ENCODE results near the gene CC2D1A. TPM values are rescaled to one million over a fixed set of nuclear protein-coding genes. Genes with fewer than 3 reads are reported as not detected.

Gene CC2D1A
- polyA plus RNA-seq, 1 of the 3 experiments (the other 2 are of a cell fraction) = 24.2 TPM

- H3K79me2 ChIP-seq (ENCODE audit: insufficient read depth) = no peaks in the 10 kb centered on the region
- H3K4me3 ChIP-seq (ENCODE audit: low read depth in 2 of 2, low read length in 1 of 2) = no peak overlapping the region
- H3K27ac ChIP-seq (ENCODE audit: low read depth in 2 of 2, low read length in 1 of 2) = no peak overlapping the region
- no peaks in the 10 kb centered on the region for H3K36me3 ChIP-seq (replicated peaks in 1 of 2; ENCODE audit: control insufficient read depth in 1 of 2, insufficient read depth in 2 of 2, low read length in 1 of 2)
- H3F3A ChIP-seq (replicated peaks; ENCODE audit: insufficient read depth) = no peaks in the 10 kb centered on the region
- WGBS (ENCODE audit: low lambda C conversion rate) = 90% methylated on average over 10 of the region's 10 CpGs
- DNase-seq = peak; percentile 36
- H3K4me1 ChIP-seq (ENCODE audit: control insufficient read depth in 1 of 2, insufficient read depth in 2 of 2, low read depth in 1 of 2, low read length in 1 of 2) = peaks cover 7 to 23% of the 10 kb centered on the region in 2 experiments; a peak in 3 of 4 replicates
- no peaks in the 10 kb centered on the region for H4K20me1 ChIP-seq (ENCODE audit: insufficient read depth)
- TF ChIP-seq EZH2phosphoT487 (IDR thresholded peaks at IDR 0.05; ENCODE audit: borderline replicate concordance, low read depth) = no peak
- TF ChIP-seq SIN3A (IDR thresholded peaks at IDR 0.05; ENCODE audit: borderline replicate concordance, low read depth, low read length) = no peak
- TF ChIP-seq, protein P1, sequence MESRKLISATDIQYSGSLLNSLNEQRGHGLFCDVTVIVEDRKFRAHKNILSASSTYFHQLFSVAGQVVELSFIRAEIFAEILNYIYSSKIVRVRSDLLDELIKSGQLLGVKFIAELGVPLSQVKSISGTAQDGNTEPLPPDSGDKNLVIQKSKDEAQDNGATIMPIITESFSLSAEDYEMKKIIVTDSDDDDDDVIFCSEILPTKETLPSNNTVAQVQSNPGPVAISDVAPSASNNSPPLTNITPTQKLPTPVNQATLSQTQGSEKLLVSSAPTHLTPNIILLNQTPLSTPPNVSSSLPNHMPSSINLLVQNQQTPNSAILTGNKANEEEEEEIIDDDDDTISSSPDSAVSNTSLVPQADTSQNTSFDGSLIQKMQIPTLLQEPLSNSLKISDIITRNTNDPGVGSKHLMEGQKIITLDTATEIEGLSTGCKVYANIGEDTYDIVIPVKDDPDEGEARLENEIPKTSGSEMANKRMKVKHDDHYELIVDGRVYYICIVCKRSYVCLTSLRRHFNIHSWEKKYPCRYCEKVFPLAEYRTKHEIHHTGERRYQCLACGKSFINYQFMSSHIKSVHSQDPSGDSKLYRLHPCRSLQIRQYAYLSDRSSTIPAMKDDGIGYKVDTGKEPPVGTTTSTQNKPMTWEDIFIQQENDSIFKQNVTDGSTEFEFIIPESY (IDR thresholded peaks at IDR 0.05; ENCODE audit: borderline replicate concordance, low read depth) = no peak
- TF ChIP-seq, protein P2, sequence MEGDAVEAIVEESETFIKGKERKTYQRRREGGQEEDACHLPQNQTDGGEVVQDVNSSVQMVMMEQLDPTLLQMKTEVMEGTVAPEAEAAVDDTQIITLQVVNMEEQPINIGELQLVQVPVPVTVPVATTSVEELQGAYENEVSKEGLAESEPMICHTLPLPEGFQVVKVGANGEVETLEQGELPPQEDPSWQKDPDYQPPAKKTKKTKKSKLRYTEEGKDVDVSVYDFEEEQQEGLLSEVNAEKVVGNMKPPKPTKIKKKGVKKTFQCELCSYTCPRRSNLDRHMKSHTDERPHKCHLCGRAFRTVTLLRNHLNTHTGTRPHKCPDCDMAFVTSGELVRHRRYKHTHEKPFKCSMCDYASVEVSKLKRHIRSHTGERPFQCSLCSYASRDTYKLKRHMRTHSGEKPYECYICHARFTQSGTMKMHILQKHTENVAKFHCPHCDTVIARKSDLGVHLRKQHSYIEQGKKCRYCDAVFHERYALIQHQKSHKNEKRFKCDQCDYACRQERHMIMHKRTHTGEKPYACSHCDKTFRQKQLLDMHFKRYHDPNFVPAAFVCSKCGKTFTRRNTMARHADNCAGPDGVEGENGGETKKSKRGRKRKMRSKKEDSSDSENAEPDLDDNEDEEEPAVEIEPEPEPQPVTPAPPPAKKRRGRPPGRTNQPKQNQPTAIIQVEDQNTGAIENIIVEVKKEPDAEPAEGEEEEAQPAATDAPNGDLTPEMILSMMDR (IDR thresholded peaks at IDR 0.05) = peak; percentile 32
- ChIA-PET CTCF (interaction anchor here (0.7 to 13.8 kb wide), 6 partner anchors 18 to 192 kb away, joined by 3 to 146 read pairs (median 20); partner anchors contain the start of genes IL27RA and MISP3), POLR2A (no interaction called here)
- no peaks in the 10 kb centered on the region for H3K9me3 ChIP-seq
- no peak overlapping the region for H3K9ac ChIP-seq
- H3K4me2 ChIP-seq = no peak overlapping the region
- no peaks in the 10 kb centered on the region for H3K27me3 ChIP-seq (ENCODE audit: insufficient read depth)
- H2AFZ ChIP-seq (ENCODE audit: low read depth) = no peak overlapping the region
- H3K9me2 ChIP-seq = no peaks in the 10 kb centered on the region
These were observed 22.4 kb upstream of the CC2D1A start for GRCh38 chr19:13883516-13884064.

DNA sequence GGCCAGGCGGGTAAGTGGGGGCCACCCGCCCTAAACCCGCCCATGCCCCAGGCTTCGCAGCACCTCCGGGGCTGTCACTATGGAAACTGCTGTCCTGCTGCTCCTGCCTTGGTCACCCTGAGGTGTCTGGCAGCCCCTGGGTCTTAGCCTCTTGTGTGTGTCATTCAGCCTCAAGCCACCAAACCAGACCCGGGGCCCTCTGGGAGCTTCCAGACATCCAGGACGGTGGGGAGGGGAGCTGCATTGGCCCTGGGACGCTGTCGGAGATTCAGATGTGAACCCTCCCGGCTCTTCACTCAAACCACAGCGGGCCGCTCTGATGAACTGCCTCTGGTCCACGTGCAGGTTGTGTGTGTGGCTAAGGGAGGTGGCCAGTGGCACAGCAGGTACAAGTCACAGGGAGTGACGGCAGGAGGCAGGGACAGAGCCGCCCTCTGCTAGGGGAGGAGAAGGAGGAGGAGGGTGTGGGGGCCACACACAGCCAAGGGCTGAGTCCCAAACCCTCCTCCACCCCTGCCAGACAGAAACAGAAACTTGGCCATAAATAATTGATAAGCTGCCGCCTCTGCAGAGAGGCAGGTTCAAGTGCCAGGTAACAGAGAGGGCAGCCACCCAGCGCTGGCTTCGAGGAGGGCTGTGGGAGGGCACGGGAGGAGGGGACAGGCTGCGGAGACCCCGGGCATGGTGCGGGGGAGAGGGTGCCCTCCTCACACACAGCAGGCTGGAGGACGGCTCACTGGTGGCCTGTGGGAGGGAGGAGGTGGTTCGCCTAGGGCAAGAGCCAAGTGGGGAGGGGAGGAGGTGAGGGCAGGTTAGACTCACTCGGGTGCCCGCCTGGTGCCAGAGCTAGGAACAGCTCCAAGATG, 21.0 kb upstream of the CC2D1A start:
- Histone ChIP-seq H3K36me3 (replicated peaks in 1 of 2; ENCODE audit: control insufficient read depth in 1 of 2, insufficient read depth in 2 of 2, low read length in 1 of 2) (no peaks in the 10 kb centered on the region), H3K4me3 (ENCODE audit: low read depth in 2 of 2, low read length in 1 of 2) (no peak overlapping the region), H2AFZ (ENCODE audit: low read depth) (no peak overlapping the region), H3K9ac (no peak overlapping the region), H3K9me3 (no peaks in the 10 kb centered on the region), H3F3A (replicated peaks; ENCODE audit: insufficient read depth) (no peaks in the 10 kb centered on the region), H4K20me1 (ENCODE audit: insufficient read depth) (no peaks in the 10 kb centered on the region), H3K27ac (ENCODE audit: low read depth in 2 of 2, low read length in 1 of 2) (no peak overlapping the region), H3K79me2 (ENCODE audit: insufficient read depth) (no peaks in the 10 kb centered on the region), H3K4me2 (no peak overlapping the region), H3K4me1 (ENCODE audit: control insufficient read depth in 1 of 2, insufficient read depth in 2 of 2, low read depth in 1 of 2, low read length in 1 of 2) (peaks cover 7 to 23% of the 10 kb centered on the region in 2 experiments; a peak in 3 of 4 replicates), H3K27me3 (ENCODE audit: insufficient read depth) (no peaks in the 10 kb centered on the region), H3K9me2 (no peaks in the 10 kb centered on the region)
- WGBS (ENCODE audit: low lambda C conversion rate) = 81% methylated on average over 19 of the region's 26 CpGs
- ChIA-PET POLR2A (interaction anchor here (1.4 kb wide), 1 partner anchor 53 kb away, joined by 4 read pairs; the partner anchor contains the start of gene PODNL1), CTCF (interaction anchor here (1.5 to 13.8 kb wide), 6 partner anchors 68 to 190 kb away, joined by 3 to 146 read pairs (median 8); partner anchors contain the start of genes DCAF15 and MISP3)
- TF ChIP-seq RCOR1 (IDR thresholded peaks at IDR 0.05; ENCODE audit: low read length) = no peak
- TF ChIP-seq YY1 (IDR thresholded peaks at IDR 0.05; ENCODE audit: low read depth) = no peak
- TF ChIP-seq JUND (IDR thresholded peaks at IDR 0.05) = no peak
- no peak for TF ChIP-seq FOXJ3 (CRISPR knock-in tag; IDR thresholded peaks at IDR 0.05)
- DNase-seq = peak; percentile 33
